T-helper 9 cell (primary cell): ENCODE results near the gene DIAPH1.
"Not testable (repeated sequence)": the region's sequence is repeated elsewhere in the genome, so short reads cannot be mapped to it uniquely, and the experiment has no call there.

Source experiments
- DNase-seq: peaks from one replicate; pipeline ENCODE4 v3.0.0-alpha.2; 2020

Gene DIAPH1

DNA sequence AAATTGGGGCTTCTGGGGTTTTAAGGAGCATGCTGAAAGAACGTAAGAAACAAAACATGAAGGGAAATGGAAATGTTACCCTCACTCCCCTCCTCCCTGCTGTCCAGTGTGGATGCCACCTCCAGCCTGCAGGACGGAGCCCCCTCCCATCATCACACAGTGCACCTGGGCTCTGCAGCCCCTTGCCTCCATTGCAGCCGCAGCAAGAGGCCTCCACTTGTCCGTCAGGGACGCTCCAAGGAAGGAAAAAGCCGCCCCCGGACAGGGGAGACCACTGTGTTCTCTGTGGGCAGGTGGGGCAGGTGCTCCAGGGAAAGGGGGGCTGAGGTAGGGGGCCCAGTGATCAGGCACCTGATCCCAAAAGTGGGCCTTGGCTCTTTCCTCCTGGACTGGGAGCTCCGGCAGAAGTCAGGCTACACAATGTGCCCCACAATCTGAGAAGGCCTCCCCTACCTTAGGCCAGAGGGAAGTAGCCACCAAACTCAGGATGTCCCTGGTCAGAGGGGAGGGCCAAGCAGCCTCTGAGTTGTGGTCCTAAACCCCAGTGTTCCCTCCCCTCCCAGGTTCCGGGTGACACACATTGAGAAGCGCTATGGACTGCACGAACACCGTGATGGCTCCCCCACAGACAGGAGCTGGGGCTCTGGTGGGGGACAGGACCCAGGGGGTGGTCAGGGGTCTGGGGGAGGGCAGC is 20.7 kb upstream of the DIAPH1 start:
- no peak for DNase-seq

DNA sequence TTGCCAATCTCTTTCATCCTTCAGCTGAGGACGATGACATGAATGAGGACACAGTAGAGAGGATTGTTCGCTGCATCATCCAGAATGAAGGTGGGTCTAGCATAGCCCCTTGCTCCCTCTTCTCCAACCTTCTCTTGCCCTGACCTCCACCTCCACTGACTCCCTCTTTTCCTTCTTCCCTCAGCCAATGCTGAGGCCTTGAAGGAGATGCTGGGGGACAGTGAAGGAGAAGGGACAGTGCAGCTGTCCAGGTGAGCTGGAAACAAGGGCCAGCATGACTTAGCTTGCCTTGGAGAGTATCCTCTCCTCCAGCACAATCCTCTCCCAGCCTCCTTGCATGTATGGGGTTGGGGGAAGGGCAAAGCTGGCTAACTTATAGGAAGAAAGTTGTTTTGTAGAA is 20.0 kb upstream of the DIAPH1 start:
- DNase-seq: no peak

DNA sequence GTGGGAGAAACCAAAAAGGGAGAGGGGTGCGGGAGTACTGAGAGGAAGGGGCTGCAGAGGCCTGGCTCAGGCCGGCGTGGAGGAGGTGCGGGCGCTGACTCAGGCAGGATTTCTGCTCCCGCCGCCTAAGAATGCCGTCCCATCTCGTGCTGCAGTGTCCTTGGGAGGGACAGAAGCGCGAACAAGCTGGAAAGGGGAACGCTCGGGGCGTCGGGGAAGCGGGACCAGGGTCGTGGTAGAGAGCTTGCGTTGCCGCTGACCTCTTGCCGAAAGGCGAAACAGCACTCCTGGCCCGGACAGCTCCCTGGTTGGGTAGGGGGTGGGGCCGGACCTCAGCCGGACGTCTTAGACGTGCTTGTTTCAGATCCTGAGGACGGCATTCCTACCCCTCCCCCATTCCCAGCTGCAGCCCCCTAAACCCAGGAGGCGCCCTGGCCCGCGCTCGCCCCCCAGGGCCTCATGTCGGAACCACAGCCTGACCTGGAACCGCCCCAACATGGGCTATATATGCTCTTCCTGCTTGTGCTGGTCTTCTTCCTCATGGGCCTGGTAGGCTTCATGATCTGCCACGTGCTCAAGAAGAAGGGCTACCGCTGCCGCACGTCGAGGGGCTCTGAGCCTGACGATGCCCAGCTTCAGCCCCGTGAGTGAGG is 19.1 kb upstream of the DIAPH1 start:
- peak; percentile 48 for DNase-seq

DNA sequence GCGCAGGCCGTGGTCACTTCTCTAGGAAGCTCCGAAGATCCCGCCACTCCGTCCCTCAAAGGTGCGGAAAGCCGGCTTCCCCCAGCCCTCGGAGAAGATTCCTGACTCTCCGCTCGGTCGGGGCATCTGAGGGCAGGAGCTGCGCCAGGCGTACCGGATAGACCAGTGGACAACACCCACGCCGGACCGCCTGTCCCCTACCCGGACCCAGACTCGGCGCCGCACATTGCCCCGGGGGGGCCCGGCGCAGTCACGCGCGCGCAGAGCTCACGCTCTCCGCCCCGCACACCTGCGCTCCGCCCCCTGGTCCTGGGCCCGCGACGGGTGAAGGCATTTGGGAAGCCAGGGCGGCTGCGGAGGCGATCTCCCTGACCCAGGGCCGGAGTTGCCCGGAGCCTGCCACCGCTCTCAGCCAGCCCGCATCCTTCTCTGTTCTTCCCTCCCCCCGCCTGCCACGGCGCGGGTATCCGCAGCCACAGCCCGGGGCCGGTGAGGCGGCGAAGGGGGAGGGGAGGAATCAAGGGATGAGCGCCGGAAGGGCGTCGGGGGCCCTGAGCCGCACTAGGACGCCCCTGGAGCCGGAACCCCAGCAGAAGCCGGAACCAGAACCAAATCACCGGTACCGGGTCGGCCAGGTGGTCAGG is 18.4 kb upstream of the DIAPH1 start:
- DNase-seq: peak; percentile 51

DNA sequence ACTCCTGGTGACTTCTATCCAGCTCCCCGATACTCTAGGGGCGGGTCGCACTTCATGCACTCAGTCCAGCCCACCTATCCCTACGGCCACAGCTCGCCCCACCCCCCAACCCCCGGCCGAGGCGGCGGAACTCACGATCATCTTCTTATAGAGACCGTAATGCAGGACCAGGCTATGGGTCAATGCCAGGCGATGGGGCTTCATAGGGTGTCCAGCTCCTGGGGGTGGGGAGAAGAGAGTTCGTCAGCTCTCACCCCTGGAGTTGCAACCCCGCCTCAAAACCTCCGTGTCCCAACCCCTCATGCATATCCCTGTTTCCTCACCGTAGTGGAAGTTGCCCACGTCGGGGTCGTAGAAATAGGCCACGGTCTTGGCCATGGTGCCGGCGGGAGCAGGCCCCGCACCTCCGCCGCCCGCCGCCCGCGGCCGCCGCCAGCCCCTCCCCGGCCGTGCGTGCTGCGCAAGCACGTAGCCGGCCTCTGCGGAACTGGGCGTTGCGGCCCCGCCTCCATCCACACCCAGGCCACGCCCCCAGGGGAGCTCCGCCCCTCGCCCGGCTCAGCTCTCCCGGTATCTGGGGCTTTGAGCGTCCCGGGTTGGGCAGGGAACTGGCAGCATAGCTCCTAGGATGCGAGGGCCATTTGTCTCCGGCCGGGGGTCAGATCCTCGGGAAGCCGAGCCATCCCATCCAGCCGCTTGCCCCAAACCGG is 17.8 kb upstream of the DIAPH1 start, which contains the start of the genes HDAC3 and RELL2:
Gene HDAC3 (minus strand): TSS at position 437 of the 710 bp plus-strand sequence. CDS start 59 bp downstream, at position 378.
Gene RELL2 (plus strand): TSS at position 585 of the 710 bp plus-strand sequence. CDS start 1,229 bp downstream, outside the sequence.
- DNase-seq: peak; percentile 95

DNA sequence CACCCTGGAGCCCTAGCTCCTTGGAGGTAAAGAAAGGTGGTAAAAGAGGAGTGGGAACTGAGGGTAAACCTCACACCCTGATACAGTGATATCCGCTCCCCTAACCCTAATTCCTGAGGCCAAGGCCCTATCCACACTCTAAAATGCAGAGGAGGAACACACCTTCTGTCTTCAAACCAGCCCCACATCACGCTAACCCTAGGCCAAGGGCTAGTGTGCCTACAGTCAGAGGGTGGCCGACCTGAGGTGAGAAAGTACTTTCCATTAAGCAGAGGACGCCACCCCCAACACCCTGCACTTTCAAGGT is 17.3 kb upstream of the DIAPH1 start:
- DNase-seq: no peak

DNA sequence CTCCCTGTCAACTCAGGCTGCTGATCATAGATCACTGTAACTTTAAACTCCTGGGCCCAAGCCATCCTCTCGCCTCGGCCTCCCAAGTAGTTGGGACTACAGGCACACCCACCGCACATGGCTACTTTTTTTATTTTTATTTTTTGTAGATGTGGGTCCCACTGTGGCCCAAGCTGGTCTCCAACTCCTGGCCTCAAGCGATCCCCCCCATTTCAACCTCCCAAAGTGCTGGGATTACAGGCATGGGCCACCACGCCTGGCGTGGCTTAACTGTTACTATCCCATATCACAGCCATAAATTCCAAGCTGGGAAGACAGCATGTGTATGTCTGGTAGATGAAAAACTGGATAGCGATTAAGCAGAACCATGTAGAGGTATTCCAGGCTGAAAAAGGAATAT is 16.8 kb upstream of the DIAPH1 start:
- DNase-seq: no peak

DNA sequence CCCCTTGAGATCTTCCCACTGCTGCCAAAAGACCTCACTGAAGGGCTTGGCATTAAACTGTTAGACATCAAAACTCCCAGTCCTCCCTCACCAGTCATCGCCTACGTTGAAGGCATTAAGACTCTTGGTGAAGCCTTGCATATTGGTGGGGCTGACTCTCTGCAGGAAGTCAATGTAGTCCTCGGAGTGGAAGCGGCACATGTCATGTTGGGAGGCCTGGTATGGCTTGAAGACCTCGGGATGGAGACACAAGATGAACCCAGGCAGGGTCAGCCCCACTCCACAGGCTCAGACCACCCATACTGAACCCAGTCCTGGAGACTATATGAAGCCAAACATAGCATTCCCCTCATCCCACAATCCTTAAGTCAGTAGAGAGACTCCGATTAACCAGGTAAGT is 15.9 kb upstream of the DIAPH1 start:
- DNase-seq: no peak

DNA sequence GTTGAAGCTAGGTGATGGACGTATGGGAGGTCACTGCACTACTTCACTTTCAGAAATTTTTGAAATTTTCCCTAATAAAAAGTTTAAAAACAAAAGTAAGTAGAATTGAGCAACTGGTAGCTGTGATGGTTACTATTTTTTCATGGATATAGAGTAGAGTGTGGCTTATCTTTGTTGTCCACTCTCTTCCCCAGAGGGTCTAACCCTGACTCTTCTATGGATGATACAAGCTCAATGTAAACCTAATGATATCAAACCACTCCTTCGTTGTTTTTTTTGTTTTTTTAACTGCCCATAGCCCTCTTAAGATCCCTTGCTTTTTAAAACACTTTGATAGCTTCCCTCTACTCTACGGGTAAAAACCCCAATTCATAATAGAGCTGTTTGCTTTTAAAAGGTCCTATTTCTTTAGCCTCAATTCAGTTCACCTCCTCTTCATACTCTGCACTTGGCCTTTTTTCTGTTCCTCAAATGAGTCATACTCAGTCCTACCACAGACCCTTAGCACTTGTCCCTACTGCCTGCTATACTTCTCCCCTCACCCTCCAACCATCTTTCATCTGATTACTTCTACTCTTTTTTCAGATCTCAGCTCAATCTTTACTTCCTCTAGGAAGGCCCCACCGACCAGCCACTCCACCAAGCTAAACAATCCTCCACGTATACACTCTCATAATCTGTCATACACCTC is 15.2 kb upstream of the DIAPH1 start:
- no peak for DNase-seq

DNA sequence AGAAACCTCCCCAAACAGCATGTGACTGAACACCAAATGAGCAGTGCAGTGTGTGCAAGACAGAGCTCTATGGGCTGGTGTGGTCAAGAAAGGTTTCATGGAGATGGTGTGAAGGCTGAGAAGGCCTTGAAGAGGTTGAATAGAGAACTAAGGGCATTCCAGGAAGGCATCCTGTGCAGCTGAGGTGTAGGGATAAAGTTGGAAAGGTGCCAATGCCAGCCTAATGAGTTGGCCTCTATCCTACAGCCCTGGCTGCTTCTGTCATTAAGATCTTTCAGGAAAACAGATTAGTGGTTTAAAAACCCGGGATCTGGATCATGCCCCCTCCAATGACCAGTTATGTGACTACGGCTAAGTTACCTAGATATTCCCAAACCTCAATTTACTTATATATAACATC is 13.8 kb upstream of the DIAPH1 start:
- no peak for DNase-seq

DNA sequence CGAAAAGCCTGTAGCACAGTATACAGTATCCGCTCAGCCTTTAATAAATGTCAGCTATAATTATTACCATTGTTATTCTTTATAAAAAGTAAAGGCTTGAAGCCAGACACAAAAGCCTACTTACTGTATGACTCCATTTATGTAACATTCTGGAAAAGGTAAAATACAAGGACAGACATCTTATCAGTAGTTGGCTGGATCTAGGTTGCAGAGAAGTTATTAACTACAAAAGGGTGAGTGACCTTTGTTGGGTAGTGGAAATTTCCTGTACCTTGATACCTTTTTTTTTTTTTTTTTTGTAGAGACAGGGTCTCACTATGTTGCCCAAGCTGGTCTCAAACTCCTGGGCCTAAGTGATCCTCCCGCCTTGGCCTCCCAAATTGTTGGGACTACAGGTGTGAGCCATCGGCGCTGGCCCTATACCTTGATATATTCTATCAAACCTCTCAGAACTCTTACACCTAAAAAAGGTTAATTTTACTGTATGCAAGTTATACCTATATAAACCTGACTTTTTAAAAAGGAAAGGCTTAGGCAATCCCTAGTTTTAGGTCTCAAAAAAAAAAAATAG is 11.9 kb upstream of the DIAPH1 start:
- DNase-seq: no peak

DNA sequence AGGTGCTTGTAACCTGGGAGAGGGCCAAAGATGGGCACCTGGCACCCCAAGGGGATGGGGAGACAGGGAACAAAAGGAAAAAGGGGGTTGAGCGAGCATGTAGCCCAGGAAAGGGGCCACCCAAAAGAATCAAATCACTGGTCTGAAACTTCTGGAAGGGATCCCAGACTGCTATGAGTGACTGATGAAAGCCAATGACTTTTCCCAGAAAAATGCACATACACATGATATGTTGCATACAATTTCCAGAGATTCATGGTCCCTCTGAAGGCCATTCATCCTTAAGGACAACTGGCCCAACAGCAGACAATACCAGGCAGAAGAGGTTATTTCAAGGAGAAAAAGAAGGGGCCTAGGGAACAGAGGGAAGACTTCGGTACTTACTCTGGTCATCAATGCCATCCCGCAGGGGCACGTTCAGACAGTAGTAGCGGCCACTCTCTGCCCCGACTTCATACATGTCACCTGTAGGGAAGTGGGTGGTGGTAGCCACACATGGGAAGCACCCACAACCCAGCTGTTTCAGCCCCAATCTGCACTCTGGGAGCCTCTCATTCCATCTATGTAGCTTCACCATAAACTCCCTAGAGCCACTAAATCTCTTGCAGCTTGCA is 9.5 kb upstream of the DIAPH1 start:
- no peak for DNase-seq

DNA sequence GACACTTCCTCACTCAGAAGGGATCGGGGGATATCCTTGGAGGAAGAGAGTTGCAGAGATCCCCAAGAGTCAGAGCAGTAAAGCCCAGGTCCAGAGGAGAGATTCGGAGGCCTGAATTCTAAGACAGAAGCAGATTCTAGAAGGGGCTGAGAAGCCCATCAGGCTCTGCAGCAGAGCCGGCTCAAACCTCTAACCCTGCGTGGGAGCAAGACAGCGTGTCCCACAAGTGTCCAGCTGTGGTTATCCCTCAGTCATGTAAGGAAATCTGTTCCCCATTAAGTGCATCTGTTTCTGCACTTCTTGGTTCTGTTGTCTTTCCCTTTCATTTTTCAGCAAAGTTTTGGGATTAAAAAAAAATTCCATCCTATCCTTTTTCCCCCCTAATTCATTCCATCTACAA is 4.8 kb upstream of the DIAPH1 start:
- DNase-seq: no peak

DNA sequence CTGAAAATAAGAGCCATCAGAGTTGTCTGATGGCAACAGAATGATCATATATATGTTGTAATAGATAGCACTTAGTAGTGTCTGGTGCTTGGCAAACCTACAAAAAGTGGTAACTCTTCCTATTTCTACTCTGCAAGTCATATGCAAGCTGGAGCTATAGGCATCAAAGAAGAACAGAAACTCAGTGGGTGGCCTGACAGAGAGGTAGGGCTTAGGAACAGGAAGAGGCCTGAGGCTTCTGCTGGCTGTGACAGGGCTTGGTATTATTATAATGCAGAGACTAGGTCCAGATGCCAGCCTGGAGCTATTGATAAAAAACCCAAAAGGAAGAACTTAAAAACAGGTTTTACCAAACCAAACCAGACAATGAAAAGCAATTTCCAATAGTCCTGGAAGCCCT is 4.4 kb upstream of the DIAPH1 start:
- no peak for DNase-seq

DNA sequence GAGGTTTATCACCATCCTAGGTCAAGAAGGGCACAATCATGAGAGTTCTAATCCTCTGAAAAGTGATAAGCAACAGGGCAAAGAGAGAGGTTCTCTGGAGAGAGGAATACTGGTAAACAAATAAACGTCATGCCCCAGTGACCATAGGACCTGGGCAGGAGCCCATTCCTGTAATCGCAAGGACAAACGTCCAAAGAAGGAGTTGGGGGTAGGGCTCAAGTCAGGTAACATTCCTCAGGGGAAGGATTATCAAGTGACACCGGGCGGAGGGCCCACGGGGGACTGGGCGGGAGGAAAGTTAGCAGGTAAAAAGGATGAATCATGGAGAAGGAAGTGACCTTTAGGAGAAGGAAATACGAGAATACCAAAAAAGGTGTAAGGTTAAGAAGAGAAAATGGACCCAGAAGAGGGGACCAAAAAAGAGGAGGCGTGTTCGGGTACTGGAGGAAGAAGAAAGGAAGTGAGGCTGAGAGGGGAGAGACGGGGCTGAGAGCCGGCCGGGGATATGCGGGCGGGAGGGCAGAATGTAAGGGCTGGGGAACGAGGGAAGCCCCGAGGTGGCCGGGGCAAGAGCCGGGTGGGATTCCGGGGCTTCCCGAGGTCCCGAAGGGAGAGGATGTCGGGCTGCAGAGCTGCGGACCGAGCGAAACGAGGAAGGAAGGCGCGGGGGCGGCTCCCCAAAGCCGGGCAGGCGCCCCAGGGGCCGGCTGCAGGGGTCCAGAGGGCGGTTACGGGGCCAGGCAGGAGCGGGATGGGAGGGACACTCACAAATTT is 583 bp downstream of the DIAPH1 start:
- peak; percentile 37 for DNase-seq

DNA sequence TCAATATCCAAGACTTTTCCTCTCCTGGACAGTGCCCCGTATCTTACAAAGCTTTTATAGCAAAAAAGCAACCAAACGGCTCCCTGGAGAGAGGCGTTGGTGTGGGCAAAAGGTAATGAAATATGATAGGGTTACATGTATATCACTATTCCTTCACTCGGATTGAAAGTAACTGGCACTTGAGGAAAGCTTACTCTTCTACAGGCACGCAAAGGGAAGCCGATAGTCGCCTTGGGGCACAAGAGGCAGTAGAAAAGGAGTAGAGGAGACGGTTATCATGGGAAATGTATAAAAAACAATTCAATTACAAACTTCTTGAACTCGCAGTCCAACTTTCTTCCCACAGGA is 1.1 kb downstream of the DIAPH1 start:
- DNase-seq: no peak

DNA sequence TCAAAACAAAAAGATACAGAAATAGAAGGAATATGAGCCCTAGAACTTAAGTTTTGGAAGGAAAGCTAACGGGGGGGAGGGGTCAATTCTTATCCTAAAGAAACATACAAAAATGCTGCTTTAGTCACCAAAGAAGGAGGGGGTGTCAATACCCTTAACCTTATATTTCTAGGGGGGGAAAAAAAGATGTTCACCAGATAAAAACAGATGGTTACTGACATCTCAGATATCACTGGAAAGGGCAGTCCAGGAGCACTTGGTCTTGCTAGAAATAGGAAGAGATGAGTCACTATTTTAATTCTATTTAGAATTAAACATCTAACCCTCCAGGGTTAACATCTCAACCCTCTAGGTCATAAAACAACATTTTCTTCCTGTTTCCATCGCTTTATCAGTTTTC is 1.7 kb downstream of the DIAPH1 start:
- no peak for DNase-seq

DNA sequence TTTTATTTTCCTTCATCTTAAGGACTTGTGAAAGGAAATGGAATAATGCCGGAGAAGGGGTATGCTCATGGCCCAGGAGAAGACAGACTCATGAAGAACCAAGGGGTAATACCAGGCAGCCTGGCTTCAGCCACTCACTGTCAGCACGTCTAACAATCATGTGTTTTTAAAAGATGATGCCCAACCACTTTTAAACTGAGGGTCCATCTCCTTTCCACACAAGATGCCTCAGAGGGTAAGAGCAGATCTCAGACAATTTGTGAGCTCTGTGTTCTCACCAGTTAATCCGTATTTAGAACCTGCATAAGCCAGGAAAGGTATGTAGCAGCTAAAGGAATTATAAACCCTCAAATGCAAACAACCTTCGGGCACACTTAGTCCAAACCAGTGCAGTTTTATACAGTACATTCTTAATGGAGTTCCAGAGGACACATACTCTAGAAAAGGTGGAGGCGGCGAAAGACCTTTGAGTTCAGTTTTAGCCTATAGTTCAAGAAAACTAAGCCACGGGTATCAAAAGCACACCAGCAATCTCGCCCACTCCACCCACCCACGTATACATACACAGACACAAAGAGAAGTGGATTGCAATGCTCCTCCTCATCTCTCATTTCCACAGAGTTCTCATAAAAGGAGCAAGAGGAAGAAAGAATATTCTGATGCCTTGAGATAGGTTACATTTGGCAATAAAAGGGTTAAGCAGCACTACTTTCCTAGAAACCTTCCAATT is 2.6 kb downstream of the DIAPH1 start:
- no peak for DNase-seq

DNA sequence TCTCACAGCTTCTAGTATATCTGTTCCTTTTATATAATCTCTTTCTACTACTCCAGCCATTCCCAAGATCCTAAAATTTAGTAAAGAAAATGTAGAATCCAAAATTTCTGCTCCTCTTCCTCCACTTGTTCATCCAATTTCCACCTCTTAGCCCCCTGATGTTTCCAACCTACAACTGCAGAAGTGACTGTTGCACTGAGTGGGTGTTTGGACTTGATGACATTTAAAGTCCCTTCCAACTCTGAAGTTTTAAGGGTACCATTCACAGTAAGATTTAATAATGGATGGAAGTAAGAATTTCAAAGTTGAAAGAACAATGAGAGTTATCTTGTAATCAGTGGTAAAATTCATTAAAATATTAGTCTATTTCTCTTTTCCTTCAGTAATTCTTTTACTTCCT is 5.5 kb downstream of the DIAPH1 start:
- no peak for DNase-seq

DNA sequence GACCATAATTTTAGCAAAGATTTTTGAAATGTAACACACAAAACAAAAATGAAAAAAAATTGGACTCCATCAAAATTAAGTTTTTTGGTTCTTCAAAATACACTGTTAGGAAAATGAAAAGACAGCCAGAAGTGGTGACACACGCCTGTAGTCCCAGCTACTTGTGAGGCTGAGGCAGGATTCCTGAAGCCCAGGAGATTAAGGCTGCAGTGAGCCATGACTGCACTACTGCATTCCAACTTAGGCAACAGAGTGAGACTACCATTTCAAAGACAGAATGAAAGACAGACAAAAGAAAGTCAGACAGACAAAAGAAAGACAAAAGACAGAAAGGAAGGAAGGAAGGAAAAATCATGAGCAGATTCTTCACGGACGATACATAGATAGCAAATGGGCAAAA is 7.5 kb downstream of the DIAPH1 start:
- no peak for DNase-seq

DNA sequence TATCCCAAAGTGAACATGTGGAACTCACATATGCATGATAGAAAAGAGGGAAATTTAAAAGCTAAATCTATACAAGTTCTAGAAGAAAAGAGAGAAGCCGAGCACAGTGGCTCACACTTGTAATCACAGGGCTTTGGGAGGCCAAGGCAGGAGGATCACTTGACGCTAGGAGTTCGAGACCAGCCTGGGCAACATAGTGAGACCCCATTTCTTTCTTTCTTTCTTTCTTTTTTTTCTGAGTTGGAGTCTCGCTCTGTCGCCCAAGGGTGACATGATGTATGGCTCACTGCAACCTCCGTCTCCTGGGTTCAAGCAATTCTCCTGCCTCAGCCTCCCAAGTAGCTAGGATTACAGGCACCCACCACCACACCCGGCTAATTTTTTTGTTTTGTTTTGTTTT is 8.9 kb downstream of the DIAPH1 start:
- not testable (repeated sequence) for DNase-seq
